Measurements from ENCODE around the gene RGS12. TPM values are rescaled to one million over a fixed set of nuclear protein-coding genes. Genes with fewer than 3 reads are reported as not detected.

The RGS12 gene, protein sequence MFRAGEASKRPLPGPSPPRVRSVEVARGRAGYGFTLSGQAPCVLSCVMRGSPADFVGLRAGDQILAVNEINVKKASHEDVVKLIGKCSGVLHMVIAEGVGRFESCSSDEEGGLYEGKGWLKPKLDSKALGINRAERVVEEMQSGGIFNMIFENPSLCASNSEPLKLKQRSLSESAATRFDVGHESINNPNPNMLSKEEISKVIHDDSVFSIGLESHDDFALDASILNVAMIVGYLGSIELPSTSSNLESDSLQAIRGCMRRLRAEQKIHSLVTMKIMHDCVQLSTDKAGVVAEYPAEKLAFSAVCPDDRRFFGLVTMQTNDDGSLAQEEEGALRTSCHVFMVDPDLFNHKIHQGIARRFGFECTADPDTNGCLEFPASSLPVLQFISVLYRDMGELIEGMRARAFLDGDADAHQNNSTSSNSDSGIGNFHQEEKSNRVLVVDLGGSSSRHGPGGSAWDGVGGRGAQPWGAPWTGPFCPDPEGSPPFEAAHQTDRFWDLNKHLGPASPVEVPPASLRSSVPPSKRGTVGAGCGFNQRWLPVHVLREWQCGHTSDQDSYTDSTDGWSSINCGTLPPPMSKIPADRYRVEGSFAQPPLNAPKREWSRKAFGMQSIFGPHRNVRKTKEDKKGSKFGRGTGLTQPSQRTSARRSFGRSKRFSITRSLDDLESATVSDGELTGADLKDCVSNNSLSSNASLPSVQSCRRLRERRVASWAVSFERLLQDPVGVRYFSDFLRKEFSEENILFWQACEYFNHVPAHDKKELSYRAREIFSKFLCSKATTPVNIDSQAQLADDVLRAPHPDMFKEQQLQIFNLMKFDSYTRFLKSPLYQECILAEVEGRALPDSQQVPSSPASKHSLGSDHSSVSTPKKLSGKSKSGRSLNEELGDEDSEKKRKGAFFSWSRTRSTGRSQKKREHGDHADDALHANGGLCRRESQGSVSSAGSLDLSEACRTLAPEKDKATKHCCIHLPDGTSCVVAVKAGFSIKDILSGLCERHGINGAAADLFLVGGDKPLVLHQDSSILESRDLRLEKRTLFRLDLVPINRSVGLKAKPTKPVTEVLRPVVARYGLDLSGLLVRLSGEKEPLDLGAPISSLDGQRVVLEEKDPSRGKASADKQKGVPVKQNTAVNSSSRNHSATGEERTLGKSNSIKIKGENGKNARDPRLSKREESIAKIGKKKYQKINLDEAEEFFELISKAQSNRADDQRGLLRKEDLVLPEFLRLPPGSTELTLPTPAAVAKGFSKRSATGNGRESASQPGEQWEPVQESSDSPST (N-terminal part only)
- total RNA-seq = 19.1 TPM
- long read RNA-seq, partial matches to known transcripts = 9 of 21 reads
- long read RNA-seq, other reads (novel, unspliced or antisense) = 12 of 21 reads

DNA sequence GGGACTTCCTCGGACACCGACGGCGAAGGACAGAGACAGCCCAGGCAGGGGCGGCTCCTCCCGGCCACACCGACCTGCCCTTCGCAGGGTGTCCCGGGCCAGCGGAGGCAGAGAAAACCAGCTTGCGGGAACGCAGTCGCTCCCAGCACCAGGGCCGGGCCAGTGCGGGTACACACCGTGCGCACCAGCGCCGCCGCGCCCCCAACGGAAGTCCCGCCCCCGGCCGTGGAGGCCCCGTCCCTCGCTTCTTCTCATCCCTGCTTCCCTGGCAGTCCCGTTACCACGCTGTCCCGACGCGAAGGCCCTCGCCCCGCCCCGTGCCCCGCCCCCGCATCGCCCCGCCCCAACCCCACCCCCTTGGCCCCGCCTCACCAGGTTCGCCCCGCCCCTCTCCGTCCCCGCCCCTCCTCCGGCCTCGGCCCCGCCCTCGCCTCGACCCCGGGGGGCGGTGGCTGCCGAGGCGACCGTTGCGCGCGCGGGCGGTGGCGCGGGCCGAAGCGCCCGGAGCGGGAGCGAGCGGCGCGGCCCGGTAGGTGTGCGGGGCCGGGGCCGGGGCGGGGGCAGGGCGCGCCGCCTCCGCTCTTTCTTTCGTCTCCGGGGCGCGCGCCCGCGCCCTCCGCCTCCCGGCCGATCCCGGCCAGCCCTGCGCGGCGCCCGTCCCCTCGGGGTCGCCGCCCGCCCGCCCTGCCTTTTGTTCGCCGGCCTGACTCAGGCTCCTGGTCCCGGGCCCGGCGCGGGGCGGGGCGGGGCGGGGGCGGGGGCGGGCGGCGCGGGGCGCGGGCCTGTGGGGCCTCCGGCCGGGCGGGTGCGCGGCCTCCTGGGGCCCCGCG lies at the start of gene RGS12:
Gene RGS12 (plus strand): TSS at position 451 of the 830 bp plus-strand sequence. CDS start 23,150 bp downstream, outside the sequence.
- DNase-seq (ENCODE audit: low spot score) = peak; percentile 97
- intact Hi-C loops (cut with DNase I) = no loop called here

GRCh38 chr4:3243136-3243780 lies 49.6 kb upstream of the RGS12 start:
- DNase-seq (ENCODE audit: low spot score) = no peak
- intact Hi-C loops (cut with DNase I) = no loop called here

DNA sequence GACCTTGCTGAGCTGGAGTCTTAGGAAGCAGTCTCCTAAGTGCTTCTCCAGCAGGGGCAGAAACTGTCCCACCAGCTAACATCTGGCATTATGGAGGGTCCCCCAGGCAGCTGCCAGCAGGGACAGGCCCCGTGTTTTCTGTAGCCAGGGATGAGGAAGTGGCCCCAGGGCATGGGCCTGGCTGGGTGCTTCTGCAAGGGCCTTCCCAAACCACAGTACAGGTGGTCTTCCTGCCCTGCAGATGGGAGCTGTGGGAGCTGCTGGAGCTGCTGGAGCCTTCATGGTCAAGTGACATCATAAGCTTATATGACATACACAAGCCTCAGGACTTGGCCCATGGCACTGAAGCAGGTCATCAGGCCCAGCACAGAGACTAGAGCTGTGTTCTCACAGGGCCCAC lies 48.8 kb upstream of the RGS12 start:
- no peak for DNase-seq (ENCODE audit: low spot score)

DNA sequence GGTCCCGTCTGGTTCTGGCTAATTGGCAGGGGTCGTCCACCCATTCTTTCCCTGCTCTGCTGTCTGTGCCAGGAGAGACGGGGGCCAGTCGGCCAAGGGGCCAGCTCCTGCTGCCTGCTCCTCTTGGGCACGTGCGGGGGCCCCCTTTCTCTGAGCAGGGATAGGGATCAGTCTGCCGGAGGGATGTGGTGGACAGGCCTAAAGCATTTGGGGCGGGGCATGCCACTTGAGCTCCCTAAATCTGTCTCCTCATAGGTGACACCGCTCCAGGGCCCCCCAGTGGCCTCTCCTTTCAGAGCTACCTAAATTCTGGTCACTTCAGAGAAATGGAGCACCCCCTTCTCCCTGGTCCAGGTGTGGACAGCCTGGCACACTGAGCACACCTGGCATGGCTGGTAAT lies 48.1 kb upstream of the RGS12 start:
- no peak for DNase-seq (ENCODE audit: low spot score)

More for the DNA sequence above, 48.8 kb upstream of the RGS12 start:
- intact Hi-C loops (cut with DNase I) = no loop called here

DNA sequence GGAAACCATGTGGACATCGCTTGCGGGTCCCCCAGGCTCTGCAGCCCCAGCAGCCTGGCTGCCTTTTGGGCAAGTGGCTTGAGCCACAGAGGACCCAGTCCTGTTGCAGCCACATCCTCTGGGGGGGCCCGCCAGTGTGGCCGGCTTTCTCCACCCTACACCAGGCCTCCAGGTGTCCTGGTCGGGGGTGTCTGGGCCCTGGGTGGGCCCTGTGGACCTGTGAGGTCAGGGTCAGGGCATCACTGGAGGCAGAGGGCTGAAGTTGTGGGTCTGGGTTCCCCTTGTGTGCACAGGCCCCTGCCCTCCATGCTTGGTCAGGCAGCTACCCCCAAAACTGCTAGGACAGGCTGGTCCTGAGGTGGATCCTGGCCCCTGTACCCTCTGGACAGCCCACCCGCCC lies 47.1 kb upstream of the RGS12 start:
- DNase-seq (ENCODE audit: low spot score) = no peak
- intact Hi-C loops (cut with DNase I) = no loop called here

More for the DNA sequence above, 48.1 kb upstream of the RGS12 start:
- intact Hi-C loops (cut with DNase I) = no loop called here

GRCh38 chr4:3246458-3247398 lies 46.1 kb upstream of the RGS12 start:
- no peak for DNase-seq (ENCODE audit: low spot score)
- intact Hi-C loops (cut with DNase I) = no loop called here

DNA sequence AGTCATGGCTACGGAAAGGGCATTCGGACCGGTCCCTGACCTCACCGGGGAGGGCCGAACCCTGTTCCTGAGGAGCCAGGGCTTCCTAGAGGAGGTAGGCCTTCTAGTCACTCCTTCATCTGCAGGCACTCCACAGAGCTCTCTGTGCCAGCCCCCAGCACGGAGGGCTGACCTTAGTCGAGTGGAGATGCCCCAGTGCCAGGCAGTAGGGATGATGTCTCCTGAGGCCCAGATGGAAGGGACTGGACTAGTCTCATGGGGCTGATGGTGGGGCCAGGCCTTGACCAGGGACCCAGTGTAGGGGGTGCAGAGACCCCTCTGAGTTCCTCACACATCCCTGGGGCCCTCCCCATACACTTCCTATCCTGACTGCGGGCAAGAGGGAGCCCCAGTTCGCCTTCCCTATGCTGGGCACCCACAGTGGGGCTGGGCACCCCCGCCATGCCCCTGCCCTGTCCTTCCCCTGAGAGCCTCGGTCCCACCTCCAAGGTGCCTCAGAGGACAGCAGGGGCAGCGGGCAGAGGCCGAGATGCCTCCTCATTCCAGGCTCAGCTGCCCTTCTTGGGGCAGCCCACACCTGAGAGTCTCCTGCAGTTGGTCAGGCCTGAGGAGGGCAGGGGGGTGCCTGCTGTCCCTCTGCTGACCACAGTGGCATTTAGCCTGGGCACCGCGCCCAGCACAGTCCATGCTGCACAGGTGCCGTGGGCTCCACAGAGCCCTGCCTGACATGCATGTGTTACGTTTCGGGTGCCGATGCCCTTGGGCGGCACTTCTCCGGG lies 45.2 kb upstream of the RGS12 start:
- no peak for DNase-seq (ENCODE audit: low spot score)
- intact Hi-C loops (cut with DNase I) = no loop called here

DNA sequence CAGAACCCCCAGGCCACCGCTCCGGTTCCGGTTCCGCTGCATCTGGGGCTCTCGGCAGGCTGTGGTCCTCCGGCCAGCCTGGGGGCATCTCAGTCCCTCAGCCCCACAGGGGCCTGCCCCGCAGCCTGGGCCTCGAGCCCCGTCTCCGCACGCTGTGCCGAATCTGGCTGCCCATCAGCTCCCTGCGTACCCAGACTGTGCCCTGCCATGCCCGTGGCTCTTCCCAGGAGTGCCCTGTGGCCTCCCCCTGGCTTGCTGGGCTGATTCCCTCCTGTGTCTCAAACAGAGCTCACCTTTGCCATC lies 44.7 kb upstream of the RGS12 start:
- intact Hi-C loops (cut with DNase I) = no loop called here
- no peak for DNase-seq (ENCODE audit: low spot score)

DNA sequence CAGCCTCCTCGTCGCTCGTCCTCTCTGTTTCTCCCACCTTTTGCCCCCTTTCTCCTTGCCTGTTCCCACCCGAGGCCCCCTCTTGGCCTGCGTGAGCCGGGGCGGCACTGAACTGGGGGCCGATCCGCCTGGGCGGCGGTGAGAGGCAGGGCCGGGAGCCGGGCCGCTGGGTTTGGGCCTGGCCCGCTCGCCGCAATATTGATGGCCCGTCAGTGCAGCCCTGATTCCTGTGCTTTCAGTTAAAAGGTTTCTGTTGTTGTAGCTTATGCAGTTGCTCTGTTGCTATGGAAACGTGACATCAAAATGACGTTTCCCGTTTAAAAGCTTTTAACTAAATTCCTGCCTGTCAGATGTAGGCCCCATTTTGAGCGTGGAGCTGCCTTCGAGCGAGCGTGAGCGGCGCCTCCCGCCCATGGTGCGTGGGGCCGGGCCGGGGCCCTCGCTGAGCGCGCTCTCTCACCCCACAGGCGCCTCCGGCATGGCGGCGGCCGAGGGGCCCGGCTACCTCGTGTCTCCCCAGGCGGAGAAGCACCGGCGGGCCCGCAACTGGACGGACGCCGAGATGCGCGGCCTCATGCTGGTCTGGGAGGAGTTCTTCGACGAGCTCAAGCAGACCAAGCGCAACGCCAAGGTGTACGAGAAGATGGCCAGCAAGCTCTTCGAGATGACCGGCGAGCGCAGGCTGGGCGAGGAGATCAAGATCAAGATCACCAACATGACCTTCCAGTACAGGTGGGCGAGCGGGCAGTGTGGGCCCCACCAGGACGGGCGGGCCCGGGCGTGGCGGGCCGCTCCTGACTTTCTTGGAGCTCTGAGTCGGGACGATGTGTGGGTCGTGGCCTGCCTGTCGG lies 43.8 kb upstream of the RGS12 start, which contains the start of gene MSANTD1:
Gene MSANTD1 (plus strand): TSS at position 349 of the 851 bp plus-strand sequence. CDS start 64 bp downstream, at position 413.
- intact Hi-C loops (cut with DNase I) = no loop called here
- no peak for DNase-seq (ENCODE audit: low spot score)

GRCh38 chr4:3249711-3250437 lies 42.9 kb upstream of the RGS12 start:
- no peak for DNase-seq (ENCODE audit: low spot score)
- intact Hi-C loops (cut with DNase I) = no loop called here

- intact Hi-C loops (cut with DNase I) = no loop called here
- no peak for DNase-seq (ENCODE audit: low spot score)
Observed at GRCh38 chr4:3250438-3250955, 42.3 kb upstream of the RGS12 start.

GRCh38 chr4:3250956-3251690 lies 41.7 kb upstream of the RGS12 start:
- intact Hi-C loops (cut with DNase I) = no loop called here
- DNase-seq (ENCODE audit: low spot score) = peak; percentile 36

DNA sequence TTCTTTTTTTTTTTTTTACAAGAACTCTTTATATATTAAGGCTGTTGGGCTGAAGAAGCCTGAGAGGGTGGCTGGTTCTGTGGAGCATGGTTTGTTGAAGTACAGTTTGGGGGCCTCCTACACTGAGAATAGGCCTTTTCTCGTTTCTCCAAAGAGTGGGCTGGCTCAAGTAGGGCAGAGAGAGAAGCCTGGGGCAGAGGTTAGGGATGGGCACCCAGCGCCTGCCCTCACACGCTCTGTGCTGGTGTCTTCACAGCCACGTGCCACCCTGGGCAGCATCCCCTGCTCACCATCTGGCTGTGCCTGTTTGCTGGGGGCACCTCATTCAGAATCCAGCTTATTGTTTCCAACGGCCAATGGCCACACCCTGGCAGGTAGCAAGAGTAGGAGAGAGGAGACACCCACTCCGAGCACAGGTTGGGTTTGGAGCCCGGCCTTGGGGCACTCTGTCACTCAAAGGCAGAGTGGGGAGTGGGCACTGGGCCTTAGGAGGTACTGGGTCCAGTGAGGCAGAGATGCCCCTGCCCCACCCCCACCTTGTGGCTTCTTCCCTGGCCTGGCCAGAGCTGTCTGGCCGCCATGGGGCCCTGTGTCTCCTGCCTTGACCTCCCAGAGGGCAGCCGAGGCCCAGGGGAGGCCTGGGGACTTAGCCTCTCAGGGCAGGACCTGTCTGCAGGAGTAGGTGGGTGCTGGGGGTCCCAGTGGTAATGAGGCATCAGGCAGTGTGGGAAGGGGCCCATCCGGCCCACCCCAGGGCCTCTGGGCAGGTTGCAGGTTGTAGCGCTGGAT lies 40.9 kb upstream of the RGS12 start:
- intact Hi-C loops (cut with DNase I) = no loop called here
- peak; percentile 56 for DNase-seq (ENCODE audit: low spot score)
